DND-41 (cell line): ENCODE results near the gene NDUFA13.

Experiments used
- EZH2 ChIP-seq: IDR thresholded peaks from 3 replicates; pipeline ENCODE4 v1.6.1; 2012; ENCODE audit warnings: borderline replicate concordance, low read depth, mild to moderate bottlenecking, moderate library complexity, low read length, inconsistent platforms; ENCODE audit not compliant: severe bottlenecking
- TF ChIP-seq, protein P1 (sequence below): IDR thresholded peaks from 2 replicates; pipeline ENCODE4 v1.5.1; 2012; ENCODE audit warnings: borderline replicate concordance, low read length, moderate library complexity, mild to moderate bottlenecking; ENCODE audit not compliant: poor library complexity, severe bottlenecking; ENCODE audit errors: extremely low read depth

- TF ChIP-seq EZH2: no peak
- TF ChIP-seq, protein P1, sequence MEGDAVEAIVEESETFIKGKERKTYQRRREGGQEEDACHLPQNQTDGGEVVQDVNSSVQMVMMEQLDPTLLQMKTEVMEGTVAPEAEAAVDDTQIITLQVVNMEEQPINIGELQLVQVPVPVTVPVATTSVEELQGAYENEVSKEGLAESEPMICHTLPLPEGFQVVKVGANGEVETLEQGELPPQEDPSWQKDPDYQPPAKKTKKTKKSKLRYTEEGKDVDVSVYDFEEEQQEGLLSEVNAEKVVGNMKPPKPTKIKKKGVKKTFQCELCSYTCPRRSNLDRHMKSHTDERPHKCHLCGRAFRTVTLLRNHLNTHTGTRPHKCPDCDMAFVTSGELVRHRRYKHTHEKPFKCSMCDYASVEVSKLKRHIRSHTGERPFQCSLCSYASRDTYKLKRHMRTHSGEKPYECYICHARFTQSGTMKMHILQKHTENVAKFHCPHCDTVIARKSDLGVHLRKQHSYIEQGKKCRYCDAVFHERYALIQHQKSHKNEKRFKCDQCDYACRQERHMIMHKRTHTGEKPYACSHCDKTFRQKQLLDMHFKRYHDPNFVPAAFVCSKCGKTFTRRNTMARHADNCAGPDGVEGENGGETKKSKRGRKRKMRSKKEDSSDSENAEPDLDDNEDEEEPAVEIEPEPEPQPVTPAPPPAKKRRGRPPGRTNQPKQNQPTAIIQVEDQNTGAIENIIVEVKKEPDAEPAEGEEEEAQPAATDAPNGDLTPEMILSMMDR: no peak
Measured at GRCh38 chr19:19548915-19549759, 33.1 kb downstream of the NDUFA13 start.
